SK-N-SH (cell line): ENCODE results near the gene SDSL. TPM values are rescaled to one million over a fixed set of nuclear protein-coding genes. Genes with fewer than 3 reads are reported as not detected.

Experiments used
- CTCF ChIA-PET: fragments of 300-600, 350-600 bp; formaldehyde crosslinking; extraction: SDS; loops from one replicate; lab custom pipeline; 2021; lab: Yijun Ruan, JAX
- POLR2A ChIA-PET: fragments of 350-600 bp; sonication (Branson Sonifier 250); formaldehyde crosslinking; extraction: SDS; loops from one replicate; lab custom pipeline; 2020; ENCODE audit warnings: antibody characterized with exemption, inconsistent platforms; lab: Yijun Ruan, JAX
- DNase-seq: peaks from one replicate; pipeline ENCODE4 v3.0.0; 2012
- H2AFZ ChIP-seq: fragments of 200-600 bp; sonication (generic); 2 replicates; pipeline ENCODE4 v1.8.1; 2016; ENCODE audit warnings: antibody characterized with exemption, mild to moderate bottlenecking, low read depth
- H3F3A ChIP-seq: fragments of 200-600 bp; sonication (generic); replicated peaks from 2 replicates; pipeline ENCODE3; 2016; ENCODE audit warnings: antibody characterized with exemption, mild to moderate bottlenecking; ENCODE audit not compliant: insufficient read depth
- H3K27ac ChIP-seq, 2 experiments: fragments of 200-500 bp in 1 of 2; fragments of 200-600 bp in 1 of 2; sonication (Bioruptor generic) in 1 of 2; sonication (generic), shearing (Covaris generic) in 1 of 2; 2 replicates each; pipeline versions ENCODE4 v1.5.1 to v1.6.1; 2014 to 2016; ENCODE audit warnings: low read depth in 2 of 2, inconsistent platforms in 1 of 2, low read length in 1 of 2, mild to moderate bottlenecking in 1 of 2, mixed read lengths in 1 of 2
- H3K27me3 ChIP-seq: fragments of 200-600 bp; sonication (generic), shearing (Covaris generic); 2 replicates; pipeline ENCODE4 v1.6.1; 2016; ENCODE audit warnings: mixed run types; ENCODE audit not compliant: insufficient read depth
- H3K36me3 ChIP-seq, 2 experiments: fragments of 200-500 bp in 1 of 2; fragments of 200-600 bp in 1 of 2; sonication (Bioruptor generic) in 1 of 2; sonication (generic) in 1 of 2; replicated peaks in 1 of 2; 2 replicates each; pipeline versions ENCODE3 to v1.5.1; 2014 to 2016; ENCODE audit warnings: low read length in 1 of 2, mild to moderate bottlenecking in 1 of 2; ENCODE audit not compliant: insufficient read depth in 2 of 2, control insufficient read depth in 1 of 2
- H3K4me1 ChIP-seq, 2 experiments: fragments of 200-500 bp in 1 of 2; fragments of 200-600 bp in 1 of 2; sonication (Bioruptor generic) in 1 of 2; sonication (generic), shearing (Covaris generic) in 1 of 2; 2 replicates each; pipeline versions ENCODE4 v1.5.1 to v1.6.1; 2014 to 2016; ENCODE audit warnings: low read depth in 1 of 2, low read length in 1 of 2, mixed run types in 1 of 2; ENCODE audit not compliant: insufficient read depth in 2 of 2, control insufficient read depth in 1 of 2
- H3K4me2 ChIP-seq: fragments of 200-600 bp; sonication (generic), shearing (Covaris generic); 2 replicates; pipeline ENCODE4 v1.6.1; 2017; ENCODE audit warnings: mixed run types
- H3K4me3 ChIP-seq, 2 experiments: fragments of 200-500 bp in 1 of 2; fragments of 200-600 bp in 1 of 2; sonication (Bioruptor generic) in 1 of 2; sonication (generic), shearing (Covaris generic) in 1 of 2; 2 replicates each; pipeline versions ENCODE4 v1.5.1 to v1.8.1; 2014 to 2016; ENCODE audit warnings: low read depth in 2 of 2, inconsistent platforms in 1 of 2, low read length in 1 of 2, mild to moderate bottlenecking in 1 of 2, mixed read lengths in 1 of 2, moderate library complexity in 1 of 2
- H3K79me2 ChIP-seq: fragments of 200-600 bp; sonication (generic); 2 replicates; pipeline ENCODE4 v1.8.1; 2017; ENCODE audit warnings: mild to moderate bottlenecking; ENCODE audit not compliant: insufficient read depth
- H3K9ac ChIP-seq: fragments of 200-600 bp; sonication (generic); 2 replicates; pipeline ENCODE4 v1.6.1; 2017; ENCODE audit warnings: mixed run types
- H3K9me2 ChIP-seq: fragments of 200-600 bp; sonication (generic); 2 replicates; pipeline ENCODE4 v1.6.1; 2017; ENCODE audit warnings: mixed run types
- H3K9me3 ChIP-seq: fragments of 200-600 bp; sonication (generic); 2 replicates; pipeline ENCODE4 v1.6.1; 2017; ENCODE audit warnings: mixed run types, mild to moderate bottlenecking, moderate library complexity
- H4K20me1 ChIP-seq: fragments of 200-600 bp; sonication (generic); 2 replicates; pipeline ENCODE4 v1.6.1; 2017; ENCODE audit warnings: mild to moderate bottlenecking, mixed run types; ENCODE audit not compliant: insufficient read depth
- EP300 ChIP-seq, 2 experiments: IDR thresholded peaks; 2 replicates each; pipeline versions ENCODE4 v1.4.0 to v1.6.1; 2012; ENCODE audit warnings: borderline replicate concordance in 1 of 2, low read depth in 1 of 2, low read length in 1 of 2
- FOXM1 ChIP-seq: IDR thresholded peaks from 2 replicates; pipeline ENCODE4 v1.4.0; 2012; ENCODE audit warnings: low read depth, mild to moderate bottlenecking
- JUND ChIP-seq: IDR thresholded peaks from 2 replicates; pipeline ENCODE4 v1.4.0; 2012
- MEF2A ChIP-seq: IDR thresholded peaks from 2 replicates; pipeline ENCODE4 v1.4.0; 2012; ENCODE audit warnings: low read depth, borderline replicate concordance
- MXI1 ChIP-seq: IDR thresholded peaks from 2 replicates; pipeline ENCODE4 v1.6.1; 2012; ENCODE audit warnings: mild to moderate bottlenecking, low read depth, low read length, improper control_type of control experiment
- NFIC ChIP-seq: IDR thresholded peaks from 2 replicates; pipeline ENCODE4 v1.4.0; 2012; ENCODE audit warnings: borderline replicate concordance
- NRF1 ChIP-seq: IDR thresholded peaks from 2 replicates; pipeline ENCODE4 v1.6.1; 2012; ENCODE audit warnings: low read depth, mild to moderate bottlenecking, low read length
- SMC3 ChIP-seq: IDR thresholded peaks from 2 replicates; pipeline ENCODE4 v1.6.1; 2012; ENCODE audit warnings: low read depth, low read length, improper control_type of control experiment
- TAF1 ChIP-seq: IDR thresholded peaks from 2 replicates; pipeline ENCODE4 v1.6.1; 2012; ENCODE audit warnings: low read depth, mild to moderate bottlenecking, low read length, moderate library complexity, borderline replicate concordance
- TEAD4 ChIP-seq: IDR thresholded peaks from 2 replicates; pipeline ENCODE4 v1.4.0; 2012; ENCODE audit warnings: mild to moderate bottlenecking, borderline replicate concordance; ENCODE audit not compliant: insufficient read depth
- WGBS: methylation state at CpG from one replicate; pipeline ENCODE4 v1.1.6; 2017; ENCODE audit warnings: low lambda C conversion rate; 5-methylcytosine and 5-hydroxymethylcytosine counted together
- polyA plus RNA-seq, 3 experiments: library from polyadenylated mRNA; depleted of rRNA; stranded (reverse); fragments of >200 nt; gene quantifications; 2 replicates each; pipeline ENCODE4 v1.2.3, GENCODE V29; 2012
- TF ChIP-seq, protein P1 (sequence below): fragments of 150-350 bp; IDR thresholded peaks from 2 replicates; pipeline ENCODE4 v1.6.1; 2017; ENCODE audit warnings: antibody characterized with exemption, low read length, low read depth, borderline replicate concordance
- TF ChIP-seq, protein P2 (sequence below): fragments of 200-600 bp; sonication (generic); IDR thresholded peaks from 2 replicates; pipeline ENCODE4 v1.6.1; 2017; ENCODE audit warnings: antibody characterized with exemption, mild to moderate bottlenecking, moderate library complexity
- TF ChIP-seq, protein P3 (sequence below): IDR thresholded peaks from 2 replicates; pipeline ENCODE4 v1.6.1; 2012; ENCODE audit warnings: mild to moderate bottlenecking, low read depth, low read length, moderate library complexity
- TF ChIP-seq, protein P4 (sequence below): IDR thresholded peaks from 2 replicates; pipeline ENCODE4 v1.4.0; 2012; ENCODE audit warnings: low read depth, borderline replicate concordance
- TF ChIP-seq, protein P5 (sequence below): IDR thresholded peaks from 2 replicates; pipeline ENCODE4; 2012

SDSL gene
- polyA plus RNA-seq, 1 of the 3 experiments (the other 2 are of a cell fraction), result 33.7 TPM

DNA sequence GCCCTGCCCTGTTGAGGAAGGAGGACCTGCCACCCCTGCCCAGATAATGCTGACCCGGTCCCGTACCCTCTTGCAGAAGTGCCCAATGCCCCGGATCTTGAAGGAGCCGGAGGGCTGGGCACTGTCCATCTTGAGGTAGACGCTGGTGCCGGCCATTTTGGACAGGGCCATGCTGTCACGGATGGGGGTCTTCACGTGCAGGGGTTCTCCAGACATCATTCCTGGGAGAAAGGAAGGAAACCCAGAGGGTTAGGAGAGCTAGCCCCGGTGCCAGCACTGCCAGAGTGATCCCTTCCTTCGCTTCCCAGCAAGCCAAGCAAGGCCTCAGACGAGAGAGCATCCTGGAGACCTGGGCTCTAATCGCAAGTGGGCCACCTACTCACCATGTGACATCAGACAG is 22.7 kb upstream of the SDSL start (continued):
- TF ChIP-seq, protein P1, sequence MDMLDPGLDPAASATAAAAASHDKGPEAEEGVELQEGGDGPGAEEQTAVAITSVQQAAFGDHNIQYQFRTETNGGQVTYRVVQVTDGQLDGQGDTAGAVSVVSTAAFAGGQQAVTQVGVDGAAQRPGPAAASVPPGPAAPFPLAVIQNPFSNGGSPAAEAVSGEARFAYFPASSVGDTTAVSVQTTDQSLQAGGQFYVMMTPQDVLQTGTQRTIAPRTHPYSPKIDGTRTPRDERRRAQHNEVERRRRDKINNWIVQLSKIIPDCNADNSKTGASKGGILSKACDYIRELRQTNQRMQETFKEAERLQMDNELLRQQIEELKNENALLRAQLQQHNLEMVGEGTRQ, result no peak
- TF ChIP-seq SMC3 (no peak), MXI1 (no peak), JUND (no peak)
- TF ChIP-seq, protein P2, sequence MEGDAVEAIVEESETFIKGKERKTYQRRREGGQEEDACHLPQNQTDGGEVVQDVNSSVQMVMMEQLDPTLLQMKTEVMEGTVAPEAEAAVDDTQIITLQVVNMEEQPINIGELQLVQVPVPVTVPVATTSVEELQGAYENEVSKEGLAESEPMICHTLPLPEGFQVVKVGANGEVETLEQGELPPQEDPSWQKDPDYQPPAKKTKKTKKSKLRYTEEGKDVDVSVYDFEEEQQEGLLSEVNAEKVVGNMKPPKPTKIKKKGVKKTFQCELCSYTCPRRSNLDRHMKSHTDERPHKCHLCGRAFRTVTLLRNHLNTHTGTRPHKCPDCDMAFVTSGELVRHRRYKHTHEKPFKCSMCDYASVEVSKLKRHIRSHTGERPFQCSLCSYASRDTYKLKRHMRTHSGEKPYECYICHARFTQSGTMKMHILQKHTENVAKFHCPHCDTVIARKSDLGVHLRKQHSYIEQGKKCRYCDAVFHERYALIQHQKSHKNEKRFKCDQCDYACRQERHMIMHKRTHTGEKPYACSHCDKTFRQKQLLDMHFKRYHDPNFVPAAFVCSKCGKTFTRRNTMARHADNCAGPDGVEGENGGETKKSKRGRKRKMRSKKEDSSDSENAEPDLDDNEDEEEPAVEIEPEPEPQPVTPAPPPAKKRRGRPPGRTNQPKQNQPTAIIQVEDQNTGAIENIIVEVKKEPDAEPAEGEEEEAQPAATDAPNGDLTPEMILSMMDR, result no peak

DNA sequence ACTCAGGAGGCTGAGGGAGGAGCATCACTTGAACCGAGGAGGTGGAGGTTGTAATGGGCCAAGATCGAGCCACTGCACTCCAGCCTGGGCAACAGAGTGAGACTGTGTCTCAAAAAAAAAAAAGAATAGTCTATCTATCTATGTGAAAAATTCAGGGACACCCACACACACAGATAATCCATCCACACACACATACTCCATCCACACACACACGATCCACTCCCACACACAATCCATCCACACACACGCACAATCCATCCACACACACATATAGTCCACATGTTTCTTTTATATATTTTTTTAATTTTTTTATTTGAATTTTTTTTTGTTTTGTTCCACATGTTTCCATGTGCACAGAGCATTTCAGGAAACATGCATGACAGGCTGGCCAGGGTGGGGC is 21.8 kb upstream of the SDSL start:
- CTCF ChIA-PET, result interaction anchor here (1.0 kb wide), 1 partner anchor 25 kb away, joined by 5 read pairs; no protein-coding TSS in a partner anchor
- DNase-seq, result no peak
- no peaks in the 10 kb centered on the region for H3K79me2 ChIP-seq
- no peaks in the 10 kb centered on the region for H3K9me3 ChIP-seq
- H3K9ac ChIP-seq, result no peak overlapping the region
- WGBS, result 71% methylated on average over 4 of the region's 4 CpGs
- H3K9me2 ChIP-seq, result no peaks in the 10 kb centered on the region
- H3K36me3 ChIP-seq, result no peaks in the 10 kb centered on the region
- TF ChIP-seq NFIC, result no peak
- no peak for TF ChIP-seq MXI1
- TF ChIP-seq, protein P3, sequence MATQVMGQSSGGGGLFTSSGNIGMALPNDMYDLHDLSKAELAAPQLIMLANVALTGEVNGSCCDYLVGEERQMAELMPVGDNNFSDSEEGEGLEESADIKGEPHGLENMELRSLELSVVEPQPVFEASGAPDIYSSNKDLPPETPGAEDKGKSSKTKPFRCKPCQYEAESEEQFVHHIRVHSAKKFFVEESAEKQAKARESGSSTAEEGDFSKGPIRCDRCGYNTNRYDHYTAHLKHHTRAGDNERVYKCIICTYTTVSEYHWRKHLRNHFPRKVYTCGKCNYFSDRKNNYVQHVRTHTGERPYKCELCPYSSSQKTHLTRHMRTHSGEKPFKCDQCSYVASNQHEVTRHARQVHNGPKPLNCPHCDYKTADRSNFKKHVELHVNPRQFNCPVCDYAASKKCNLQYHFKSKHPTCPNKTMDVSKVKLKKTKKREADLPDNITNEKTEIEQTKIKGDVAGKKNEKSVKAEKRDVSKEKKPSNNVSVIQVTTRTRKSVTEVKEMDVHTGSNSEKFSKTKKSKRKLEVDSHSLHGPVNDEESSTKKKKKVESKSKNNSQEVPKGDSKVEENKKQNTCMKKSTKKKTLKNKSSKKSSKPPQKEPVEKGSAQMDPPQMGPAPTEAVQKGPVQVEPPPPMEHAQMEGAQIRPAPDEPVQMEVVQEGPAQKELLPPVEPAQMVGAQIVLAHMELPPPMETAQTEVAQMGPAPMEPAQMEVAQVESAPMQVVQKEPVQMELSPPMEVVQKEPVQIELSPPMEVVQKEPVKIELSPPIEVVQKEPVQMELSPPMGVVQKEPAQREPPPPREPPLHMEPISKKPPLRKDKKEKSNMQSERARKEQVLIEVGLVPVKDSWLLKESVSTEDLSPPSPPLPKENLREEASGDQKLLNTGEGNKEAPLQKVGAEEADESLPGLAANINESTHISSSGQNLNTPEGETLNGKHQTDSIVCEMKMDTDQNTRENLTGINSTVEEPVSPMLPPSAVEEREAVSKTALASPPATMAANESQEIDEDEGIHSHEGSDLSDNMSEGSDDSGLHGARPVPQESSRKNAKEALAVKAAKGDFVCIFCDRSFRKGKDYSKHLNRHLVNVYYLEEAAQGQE, result no peak
- TF ChIP-seq, protein P4, sequence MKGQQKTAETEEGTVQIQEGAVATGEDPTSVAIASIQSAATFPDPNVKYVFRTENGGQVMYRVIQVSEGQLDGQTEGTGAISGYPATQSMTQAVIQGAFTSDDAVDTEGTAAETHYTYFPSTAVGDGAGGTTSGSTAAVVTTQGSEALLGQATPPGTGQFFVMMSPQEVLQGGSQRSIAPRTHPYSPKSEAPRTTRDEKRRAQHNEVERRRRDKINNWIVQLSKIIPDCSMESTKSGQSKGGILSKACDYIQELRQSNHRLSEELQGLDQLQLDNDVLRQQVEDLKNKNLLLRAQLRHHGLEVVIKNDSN, result no peak
- no peak for TF ChIP-seq TAF1
- TF ChIP-seq EP300 (IDR thresholded peaks at IDR 0.05; ENCODE audit: borderline replicate concordance in 1 of 2, low read depth in 1 of 2, low read length in 1 of 2), result no peak
- no peak for TF ChIP-seq TEAD4
- TF ChIP-seq MEF2A, result no peak
- TF ChIP-seq NRF1, result no peak
- TF ChIP-seq, protein P5, sequence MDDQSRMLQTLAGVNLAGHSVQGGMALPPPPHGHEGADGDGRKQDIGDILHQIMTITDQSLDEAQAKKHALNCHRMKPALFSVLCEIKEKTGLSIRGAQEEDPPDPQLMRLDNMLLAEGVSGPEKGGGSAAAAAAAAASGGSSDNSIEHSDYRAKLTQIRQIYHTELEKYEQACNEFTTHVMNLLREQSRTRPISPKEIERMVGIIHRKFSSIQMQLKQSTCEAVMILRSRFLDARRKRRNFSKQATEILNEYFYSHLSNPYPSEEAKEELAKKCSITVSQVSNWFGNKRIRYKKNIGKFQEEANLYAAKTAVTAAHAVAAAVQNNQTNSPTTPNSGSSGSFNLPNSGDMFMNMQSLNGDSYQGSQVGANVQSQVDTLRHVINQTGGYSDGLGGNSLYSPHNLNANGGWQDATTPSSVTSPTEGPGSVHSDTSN, result no peak
- no peak for TF ChIP-seq FOXM1
- no peak overlapping the region for H3K4me2 ChIP-seq
- H3F3A ChIP-seq, result no peaks in the 10 kb centered on the region
- no peak overlapping the region for H2AFZ ChIP-seq
- H3K27me3 ChIP-seq, result no peaks in the 10 kb centered on the region
- H3K27ac ChIP-seq, result no peak overlapping the region
- H3K4me1 ChIP-seq, result no peaks in the 10 kb centered on the region; a peak in 1 of 4 replicates
- H3K4me3 ChIP-seq, result no peak overlapping the region
- POLR2A ChIA-PET, result no interaction called here
- no peaks in the 10 kb centered on the region for H4K20me1 ChIP-seq
